Measurements from ENCODE around the gene FCHO1. TPM values are rescaled to one million over a fixed set of nuclear protein-coding genes. Genes with fewer than 3 reads are reported as not detected.

Gene FCHO1
- total RNA-seq, 4 donors from 2014 or later, result 32.6 to 48.2 (median 35.7) TPM

- TF ChIP-seq CTCF (IDR thresholded peaks at IDR 0.05) (no peak), EP300 (IDR thresholded peaks at IDR 0.05) (no peak), POLR2AphosphoS5 (IDR thresholded peaks at IDR 0.05) (no peak), POLR2A (IDR thresholded peaks at IDR 0.05) (no peak)
- Histone ChIP-seq H3K36me3 (no peaks in the 10 kb centered on the region), H3K4me3 (no peak overlapping the region), H3K4me1 (peaks cover 13% of the 10 kb centered on the region), H3K27ac (no peak overlapping the region), H3K27me3 (peaks cover 3% of the 10 kb centered on the region), H3K9me3 (no peaks in the 10 kb centered on the region)
- DNase-seq (ENCODE audit: low spot score in 2 of 2), result no peak
- whole genome bisulfite sequencing, result 89% methylated on average over 8 of the region's 14 CpGs
Observed at GRCh38 chr19:17787274-17787913, 36.1 kb downstream of the FCHO1 start.

GRCh38 chr19:17788632-17789031, 37.4 kb downstream of the FCHO1 start:
- TF ChIP-seq POLR2A (IDR thresholded peaks at IDR 0.05) (no peak), CTCF (IDR thresholded peaks at IDR 0.05) (no peak), EP300 (IDR thresholded peaks at IDR 0.05) (no peak), POLR2AphosphoS5 (IDR thresholded peaks at IDR 0.05) (no peak)
- no peak for DNase-seq (ENCODE audit: low spot score in 2 of 2)
- Histone ChIP-seq H3K4me3 (no peak overlapping the region), H3K27ac (no peak overlapping the region), H3K4me1 (peaks cover 13% of the 10 kb centered on the region), H3K9me3 (no peaks in the 10 kb centered on the region), H3K36me3 (no peaks in the 10 kb centered on the region), H3K27me3 (peaks cover 8% of the 10 kb centered on the region)
- 91% methylated on average over 2 of the region's 2 CpGs for WGBS

GRCh38 chr19:17790059-17790780, 38.9 kb downstream of the FCHO1 start:
- TF ChIP-seq POLR2A (IDR thresholded peaks at IDR 0.05), result no peak
- no peak for TF ChIP-seq EP300 (IDR thresholded peaks at IDR 0.05)
- no peak for TF ChIP-seq CTCF (IDR thresholded peaks at IDR 0.05)
- no peak for TF ChIP-seq POLR2AphosphoS5 (IDR thresholded peaks at IDR 0.05)
- WGBS, result 73% methylated on average over 6 of the region's 6 CpGs

GRCh38 chr19:17794412-17794730, 43.1 kb downstream of the FCHO1 start:
- Histone ChIP-seq H3K4me3 (peak overlapping the region; percentile 22), H3K27me3 (peaks cover 43% of the 10 kb centered on the region), H3K9me3 (no peaks in the 10 kb centered on the region), H3K36me3 (no peaks in the 10 kb centered on the region), H3K27ac (no peak overlapping the region), H3K4me1 (peaks cover 30% of the 10 kb centered on the region)
- no peak for DNase-seq (ENCODE audit: low spot score in 2 of 2)
- TF ChIP-seq POLR2AphosphoS5 (IDR thresholded peaks at IDR 0.05) (no peak), POLR2A (IDR thresholded peaks at IDR 0.05) (no peak), CTCF (IDR thresholded peaks at IDR 0.05) (no peak), EP300 (IDR thresholded peaks at IDR 0.05) (no peak)
- WGBS, result 49% methylated on average over 8 of the region's 9 CpGs

More at GRCh38 chr19:17790059-17790780, 38.9 kb downstream of the FCHO1 start:
- Histone ChIP-seq H3K4me3 (no peak overlapping the region), H3K36me3 (no peaks in the 10 kb centered on the region), H3K27ac (no peak overlapping the region), H3K27me3 (peaks cover 24% of the 10 kb centered on the region), H3K4me1 (peaks cover 21% of the 10 kb centered on the region), H3K9me3 (no peaks in the 10 kb centered on the region)
- DNase-seq (ENCODE audit: low spot score in 2 of 2), result no peak

- WGBS, result 8% methylated on average over 18 of the region's 50 CpGs
- H3K36me3 ChIP-seq, result no peaks in the 10 kb centered on the region
- DNase-seq (ENCODE audit: low spot score in 2 of 2), result no peak
- TF ChIP-seq POLR2A (IDR thresholded peaks at IDR 0.05), result no peak
- TF ChIP-seq POLR2AphosphoS5 (IDR thresholded peaks at IDR 0.05), result no peak
- no peak for TF ChIP-seq EP300 (IDR thresholded peaks at IDR 0.05)
- TF ChIP-seq CTCF (IDR thresholded peaks at IDR 0.05), result no peak
- H3K27ac ChIP-seq, result no peak within 1 kb of the TSS
- H3K4me1 ChIP-seq, result peaks cover 30% of the 10 kb centered on the region
- peak within 1 kb of the TSS; percentile 22 for H3K4me3 ChIP-seq
- peaks cover 45% of the 10 kb centered on the region for H3K27me3 ChIP-seq
- no peaks in the 10 kb centered on the region for H3K9me3 ChIP-seq
Observed at GRCh38 chr19:17794731-17795494, 43.6 kb downstream of the FCHO1 start, which contains the start of gene B3GNT3. B3GNT3 (plus strand) TSS chr19:17795138; CDS start chr19:17807808, 12,670 bp downstream.

Measured in suprapubic skin (tissue), 4 donors.